GM12873 (cell line): ENCODE results near the gene ITPKB.

Experiments used
- TF ChIP-seq, protein P1 (sequence below): IDR thresholded peaks from 2 replicates; pipeline ENCODE4 v1.5.1; 2012; ENCODE audit warnings: low read depth, mild to moderate bottlenecking, moderate library complexity, low read length, control low read depth; ENCODE audit not compliant: insufficient read depth; ENCODE audit errors: missing control alignments

The ITPKB gene

DNA sequence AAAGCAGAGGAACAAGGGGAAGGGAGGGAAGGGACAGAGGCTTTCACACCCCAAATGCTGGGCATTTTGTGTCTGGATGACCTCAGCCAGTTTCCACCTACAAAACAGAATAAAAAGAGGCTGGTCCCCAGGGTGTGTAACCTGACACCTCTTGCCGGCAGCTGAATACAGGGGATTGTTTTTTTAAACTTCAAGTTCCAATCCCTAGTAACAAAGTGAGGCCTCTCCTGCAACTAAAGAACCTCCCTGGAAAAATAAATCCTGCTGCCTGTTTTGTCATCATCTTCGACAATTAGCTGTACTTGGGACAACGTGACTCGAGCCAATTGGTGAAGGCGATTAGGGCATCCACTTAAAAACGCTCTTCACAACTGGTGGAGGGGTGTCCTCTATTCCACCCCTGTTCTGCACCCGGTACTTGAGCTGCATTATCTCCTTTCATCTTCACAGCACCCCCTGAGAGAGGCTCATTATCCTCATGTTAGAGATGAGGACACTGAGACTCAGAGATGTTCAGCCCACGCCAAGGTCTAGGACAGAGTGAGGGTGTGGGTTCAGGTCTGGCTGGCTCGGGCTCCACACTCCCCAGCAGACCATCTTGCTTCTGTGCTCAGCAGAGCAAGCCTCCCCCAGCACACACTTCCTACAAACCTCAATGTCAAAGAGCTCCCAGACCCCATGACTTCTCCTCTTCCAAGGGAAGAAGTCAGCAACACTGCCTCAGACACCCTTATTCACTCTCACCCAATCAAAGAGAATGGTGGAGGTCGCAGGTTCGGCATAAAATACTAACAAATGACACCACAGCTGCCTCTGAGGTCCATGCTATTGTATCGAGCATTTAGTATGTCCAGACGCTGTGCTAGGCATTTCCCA is 15.2 kb downstream of the ITPKB start:
- TF ChIP-seq, protein P1, sequence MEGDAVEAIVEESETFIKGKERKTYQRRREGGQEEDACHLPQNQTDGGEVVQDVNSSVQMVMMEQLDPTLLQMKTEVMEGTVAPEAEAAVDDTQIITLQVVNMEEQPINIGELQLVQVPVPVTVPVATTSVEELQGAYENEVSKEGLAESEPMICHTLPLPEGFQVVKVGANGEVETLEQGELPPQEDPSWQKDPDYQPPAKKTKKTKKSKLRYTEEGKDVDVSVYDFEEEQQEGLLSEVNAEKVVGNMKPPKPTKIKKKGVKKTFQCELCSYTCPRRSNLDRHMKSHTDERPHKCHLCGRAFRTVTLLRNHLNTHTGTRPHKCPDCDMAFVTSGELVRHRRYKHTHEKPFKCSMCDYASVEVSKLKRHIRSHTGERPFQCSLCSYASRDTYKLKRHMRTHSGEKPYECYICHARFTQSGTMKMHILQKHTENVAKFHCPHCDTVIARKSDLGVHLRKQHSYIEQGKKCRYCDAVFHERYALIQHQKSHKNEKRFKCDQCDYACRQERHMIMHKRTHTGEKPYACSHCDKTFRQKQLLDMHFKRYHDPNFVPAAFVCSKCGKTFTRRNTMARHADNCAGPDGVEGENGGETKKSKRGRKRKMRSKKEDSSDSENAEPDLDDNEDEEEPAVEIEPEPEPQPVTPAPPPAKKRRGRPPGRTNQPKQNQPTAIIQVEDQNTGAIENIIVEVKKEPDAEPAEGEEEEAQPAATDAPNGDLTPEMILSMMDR, result no peak

DNA sequence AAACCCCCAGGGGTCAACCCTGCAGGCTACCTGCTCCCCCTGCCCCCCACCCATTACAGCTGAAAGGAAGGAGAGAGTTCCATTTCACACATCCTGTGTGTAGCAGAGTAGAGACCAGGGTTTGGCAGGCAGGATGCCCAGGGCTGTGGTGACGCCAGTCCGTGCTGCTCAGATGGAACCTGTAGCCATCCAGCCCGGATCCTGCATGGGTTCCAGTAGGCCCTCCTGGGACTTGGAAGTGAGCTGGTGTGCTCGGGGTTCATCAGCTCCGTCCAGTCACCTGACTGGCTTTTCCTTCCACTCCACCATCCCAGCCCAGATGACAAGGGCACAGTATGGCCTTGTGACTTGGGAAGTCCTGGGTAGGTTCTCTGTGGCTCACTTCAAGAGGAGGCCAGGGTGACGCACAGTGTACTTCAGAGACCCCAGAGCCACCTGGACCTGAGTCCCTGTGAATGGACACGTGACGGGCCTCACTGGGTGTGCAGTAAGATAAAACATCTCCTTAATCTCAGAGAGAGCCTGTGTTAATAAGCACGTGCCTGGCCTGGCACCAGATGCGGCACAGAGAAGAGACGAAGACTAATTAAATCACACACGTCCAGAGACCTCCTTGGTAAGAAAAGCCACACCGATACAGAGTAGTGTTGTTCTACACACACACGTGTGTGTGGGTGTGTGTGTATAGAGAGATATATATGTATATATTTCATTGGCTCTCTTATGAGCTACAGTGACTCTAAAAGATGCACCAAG is 16.0 kb downstream of the ITPKB start:
- TF ChIP-seq, protein P1, result no peak

DNA sequence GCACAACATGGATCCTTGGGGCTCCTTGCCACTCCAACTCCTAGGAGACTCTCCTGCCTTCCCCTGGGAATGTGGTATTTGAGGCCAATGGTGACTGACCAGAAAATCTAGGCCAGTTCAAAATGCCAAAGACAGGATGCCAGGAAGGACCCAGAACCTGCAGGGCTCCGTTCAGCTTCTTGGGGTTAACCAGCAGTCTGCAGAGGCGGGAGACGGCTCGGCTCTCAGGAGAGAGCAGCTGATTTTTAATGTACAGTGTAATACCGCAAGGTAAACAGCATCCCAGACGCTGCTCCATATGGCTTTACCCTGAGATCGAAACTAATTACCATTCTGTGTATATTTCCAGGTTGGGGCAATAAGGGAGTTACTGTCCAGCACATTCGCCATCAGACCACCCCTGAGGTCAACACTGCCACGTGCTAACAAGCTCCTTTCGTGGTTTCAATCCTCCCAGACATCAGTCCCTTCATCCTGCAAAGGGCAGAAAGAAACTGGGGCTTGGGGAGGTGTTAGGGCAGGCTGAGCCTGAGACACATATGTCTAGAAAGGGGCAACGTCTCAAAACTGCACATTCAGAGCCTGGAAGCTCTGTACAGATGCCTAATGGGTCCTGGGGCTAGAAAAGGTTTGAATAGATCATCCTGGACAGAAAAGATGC is 16.7 kb downstream of the ITPKB start:
- TF ChIP-seq, protein P1, result no peak

DNA sequence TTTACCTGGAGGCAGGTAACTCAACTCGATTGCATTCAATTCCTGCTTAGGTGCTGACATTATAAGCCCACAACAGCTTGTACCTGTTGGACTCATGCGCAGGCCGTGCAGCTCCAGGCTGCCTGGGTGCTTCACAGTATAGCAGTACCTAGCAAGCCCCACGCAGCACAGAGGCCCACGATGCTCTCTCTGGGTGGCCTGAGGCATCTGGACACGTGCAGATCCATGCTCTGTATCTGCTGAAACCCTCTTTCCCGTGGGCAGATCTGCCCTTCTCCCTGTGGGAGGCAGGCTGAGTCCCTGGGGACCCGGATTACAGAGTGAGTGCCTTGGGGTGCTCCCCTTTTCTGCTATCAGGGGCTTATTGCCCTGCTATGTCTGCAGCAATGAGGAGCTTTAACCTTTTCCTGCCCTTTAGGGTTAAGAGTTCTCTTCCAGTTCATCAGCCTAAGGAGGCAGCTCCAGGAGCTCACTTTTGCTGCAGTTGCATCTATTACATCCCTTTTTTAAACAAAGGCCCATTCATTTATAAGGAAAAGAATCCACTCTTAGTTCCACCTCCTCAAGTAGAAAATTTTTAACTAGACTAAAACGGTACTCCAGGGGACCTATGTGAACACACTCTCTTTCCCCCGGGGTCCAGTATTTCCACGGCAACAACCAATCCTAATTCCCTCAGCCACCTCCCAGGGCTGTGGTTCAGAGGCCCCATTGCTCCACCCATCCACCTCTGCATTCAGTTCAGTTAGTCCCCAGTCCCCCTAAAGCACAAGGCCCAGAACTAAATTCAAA is 19.3 kb downstream of the ITPKB start:
- TF ChIP-seq, protein P1, result no peak

DNA sequence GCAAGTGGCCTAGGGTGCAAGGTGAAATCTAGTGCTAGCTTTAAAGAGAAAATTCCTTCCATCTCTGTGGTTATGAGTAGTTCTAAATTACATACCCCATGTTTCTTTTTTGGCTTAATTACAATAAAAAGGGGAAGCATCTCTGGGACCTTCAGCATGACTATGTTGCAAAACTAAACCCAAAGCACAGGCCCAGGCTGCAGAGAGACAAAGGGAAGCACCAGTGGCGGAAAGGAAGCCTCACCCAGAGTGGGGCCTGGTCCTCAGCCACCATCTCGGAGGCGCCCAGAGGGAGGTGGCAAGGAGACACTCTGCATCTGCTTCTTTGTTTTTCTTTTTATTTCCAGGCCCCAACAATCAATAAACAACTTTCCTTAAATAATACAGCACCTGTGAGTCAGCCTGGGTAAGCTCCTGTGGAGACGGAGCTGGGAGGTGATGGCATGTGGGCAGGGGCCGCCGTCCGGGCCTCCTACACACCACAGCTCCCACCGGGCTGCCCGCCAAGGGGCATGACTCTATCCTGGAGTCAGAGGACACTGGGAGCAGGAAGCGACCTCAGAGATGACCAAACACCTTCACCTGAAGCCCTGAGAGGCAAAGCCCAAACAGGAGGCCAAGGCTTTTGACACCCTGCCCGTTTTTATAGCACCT is 21.7 kb downstream of the ITPKB start:
- TF ChIP-seq, protein P1, result no peak

- TF ChIP-seq, protein P1, result no peak
These were observed 22.5 kb downstream of the ITPKB start for GRCh38 chr1:226716577-226716976.
